DMS53 (cell line): Measurements from ENCODE around the gene EXOC5.
"Not testable (repeated sequence)": the region's sequence is repeated elsewhere in the genome, so short reads cannot be mapped to it uniquely, and the experiment has no call there.

Experiments
- DNase-seq: peaks from one replicate; lab custom pipeline; 2025; lab: John Stamatoyannopoulos, UW

EXOC5 gene

GRCh38 chr14:57258221-57258620 is 10.5 kb downstream of the EXOC5 start:
- not testable (repeated sequence) for DNase-seq

GRCh38 chr14:57254884-57255283 is 13.8 kb downstream of the EXOC5 start:
- DNase-seq, result no peak

- no peak for DNase-seq
Observed at GRCh38 chr14:57246933-57247657, 21.6 kb downstream of the EXOC5 start.

- no peak for DNase-seq
Observed at GRCh38 chr14:57245941-57246340, 22.8 kb downstream of the EXOC5 start.

- DNase-seq, result no peak
Observed at GRCh38 chr14:57244106-57244505, 24.6 kb downstream of the EXOC5 start.

- no peak for DNase-seq
Observed at GRCh38 chr14:57243320-57243719, 25.4 kb downstream of the EXOC5 start.

GRCh38 chr14:57240115-57240514 is 28.6 kb downstream of the EXOC5 start:
- not testable (repeated sequence) for DNase-seq

GRCh38 chr14:57232006-57232405 is 36.7 kb downstream of the EXOC5 start:
- no peak for DNase-seq

- DNase-seq, result not testable (repeated sequence)
Observed at GRCh38 chr14:57228320-57228719, 40.4 kb downstream of the EXOC5 start.

- peak; percentile 40 for DNase-seq
Observed at GRCh38 chr14:57227083-57227482, 41.6 kb downstream of the EXOC5 start.

GRCh38 chr14:57221931-57222330 is 46.8 kb downstream of the EXOC5 start:
- no peak for DNase-seq

- peak; percentile 74 for DNase-seq
Observed at GRCh38 chr14:57212919-57213318, 55.8 kb downstream of the EXOC5 start.

GRCh38 chr14:57209561-57209960 is 59.1 kb downstream of the EXOC5 start:
- DNase-seq, result no peak

- no peak for DNase-seq
Observed at GRCh38 chr14:57205938-57206337, 62.8 kb downstream of the EXOC5 start.

- peak; percentile 27 for DNase-seq
Observed at GRCh38 chr14:57202672-57203071, 66.0 kb downstream of the EXOC5 start.

GRCh38 chr14:57199921-57200320 is 68.8 kb downstream of the EXOC5 start:
- DNase-seq, result no peak

- DNase-seq, result peak; percentile 74
Observed at GRCh38 chr14:57189070-57189469, 79.6 kb downstream of the EXOC5 start.

GRCh38 chr14:57182760-57183503 is 85.8 kb downstream of the EXOC5 start:
- DNase-seq, result peak; percentile 64

GRCh38 chr14:57179273-57179672 is 89.4 kb downstream of the EXOC5 start:
- no peak for DNase-seq

- DNase-seq, result no peak
Observed at GRCh38 chr14:57174466-57174865, 94.2 kb downstream of the EXOC5 start.

- DNase-seq, result no peak
Observed at GRCh38 chr14:57171903-57172302, 96.8 kb downstream of the EXOC5 start.

- DNase-seq, result no peak
Observed at GRCh38 chr14:57171363-57171762, 97.3 kb downstream of the EXOC5 start.

GRCh38 chr14:57169901-57170300 is 98.8 kb downstream of the EXOC5 start:
- DNase-seq, result no peak
